GM23338 (cell line): ENCODE data around the gene ADAMTSL4. TPM values are rescaled to one million over a fixed set of nuclear protein-coding genes. Genes with fewer than 3 reads are reported as not detected.

ENCODE experiments used
- ATAC-seq: fragments of 200-7000 bp; cut with Tn5 transposase; 3 replicates; pipeline ENCODE4 v1.9.1; 2020
- DNase-seq: peaks from one replicate; pipeline ENCODE4 v3.0.0-alpha.2; 2015; ENCODE audit warnings: low spot score
- H2AFZ ChIP-seq: fragments of 200-600 bp; sonication (generic); 2 replicates; pipeline ENCODE4 v1.8.0; 2016; ENCODE audit warnings: antibody characterized with exemption, mild to moderate bottlenecking, moderate library complexity
- H3F3A ChIP-seq: fragments of 200-600 bp; sonication (generic); replicated peaks from 2 replicates; pipeline ENCODE4 v1.8.0; 2017; ENCODE audit warnings: antibody characterized with exemption, mixed run types, low read depth
- H3K27ac ChIP-seq: fragments of 200-600 bp; sonication (generic); 2 replicates; pipeline ENCODE4 v1.6.1; 2016; ENCODE audit warnings: low read depth
- H3K27me3 ChIP-seq: fragments of 200-600 bp; sonication (generic); 2 replicates; pipeline ENCODE4 v1.8.0; 2016; ENCODE audit warnings: mild to moderate bottlenecking, mixed run types, moderate library complexity; ENCODE audit not compliant: insufficient read depth
- H3K36me3 ChIP-seq: fragments of 200-600 bp; sonication (generic); 2 replicates; pipeline ENCODE4 v1.8.0; 2016; ENCODE audit warnings: mild to moderate bottlenecking; ENCODE audit not compliant: insufficient read depth
- H3K4me1 ChIP-seq: fragments of 200-600 bp; sonication (generic); 2 replicates; pipeline ENCODE4 v1.8.0; 2016; ENCODE audit warnings: mild to moderate bottlenecking, moderate library complexity; ENCODE audit not compliant: insufficient read depth
- H3K4me2 ChIP-seq: fragments of 200-600 bp; sonication (generic); 2 replicates; pipeline ENCODE4 v1.7.1; 2017; ENCODE audit warnings: mixed run types
- H3K4me3 ChIP-seq: fragments of 200-600 bp; sonication (generic); 2 replicates; pipeline ENCODE4 v1.6.1; 2016; ENCODE audit warnings: mixed run types
- H3K79me2 ChIP-seq: fragments of 200-600 bp; sonication (generic); replicated peaks from 2 replicates; pipeline ENCODE4 v1.8.0; 2017; ENCODE audit warnings: mild to moderate bottlenecking; ENCODE audit not compliant: insufficient read depth
- H3K9me2 ChIP-seq: fragments of 200-600 bp; sonication (generic); 2 replicates; pipeline ENCODE4 v1.8.0; 2017; ENCODE audit not compliant: insufficient read depth
- H4K20me1 ChIP-seq: fragments of 200-600 bp; sonication (generic); replicated peaks from 2 replicates; pipeline ENCODE4 v1.8.0; 2017; ENCODE audit warnings: mild to moderate bottlenecking; ENCODE audit not compliant: insufficient read depth
- H3K27ac Mint-ChIP-seq: 2 replicates; pipeline ENCODE4 v1.8.0; 2020; ENCODE audit warnings: inconsistent platforms, mild to moderate bottlenecking, moderate library complexity, mixed read lengths
- H3K27me3 Mint-ChIP-seq: 3 replicates; pipeline ENCODE4 v1.8.0; 2022; ENCODE audit warnings: low read depth, mild to moderate bottlenecking, moderate library complexity, mixed read lengths, inconsistent platforms; ENCODE audit not compliant: insufficient read depth, poor library complexity
- H3K36me3 Mint-ChIP-seq: 3 replicates; pipeline ENCODE4 v1.8.0; 2021; ENCODE audit warnings: low read depth, mild to moderate bottlenecking, inconsistent platforms, moderate library complexity, mixed read lengths
- H3K4me1 Mint-ChIP-seq: 3 replicates; pipeline ENCODE4 v1.8.0; 2020; ENCODE audit warnings: mild to moderate bottlenecking, inconsistent platforms, mixed read lengths
- H3K4me3 Mint-ChIP-seq: 3 replicates; pipeline ENCODE4 v1.8.0; 2021; ENCODE audit warnings: moderate library complexity, mild to moderate bottlenecking, inconsistent platforms, mixed read lengths
- H3K9me3 Mint-ChIP-seq: 3 replicates; pipeline ENCODE4 v1.8.0; 2020; ENCODE audit warnings: moderate library complexity, mild to moderate bottlenecking, inconsistent platforms, mixed read lengths
- CREB1 ChIP-seq: fragments of 250-450 bp; sonication (Bioruptor Pico); IDR thresholded peaks from 2 replicates; pipeline ENCODE4 v1.5.0; 2020; ENCODE audit warnings: low read depth, mild to moderate bottlenecking, moderate library complexity
- CTCF ChIP-seq, 2 experiments: fragments of 200-600 bp in 1 of 2; sonication (generic) in 1 of 2; conservative IDR thresholded peaks; 2 replicates each; pipeline versions ENCODE4 v1.5.1 to v1.6.1; 2016 to 2017; ENCODE audit warnings: antibody characterized with exemption in 2 of 2, low read depth in 2 of 2, mild to moderate bottlenecking in 2 of 2, moderate library complexity in 1 of 2
- EZH2 ChIP-seq: fragments of 200-600 bp; sonication (generic); IDR thresholded peaks from one replicate; pipeline ENCODE4 v1.8.0; 2017; ENCODE audit warnings: antibody characterized with exemption, mild to moderate bottlenecking, low read depth; ENCODE audit not compliant: unreplicated experiment
- NANOG ChIP-seq: IDR thresholded peaks from 2 replicates; pipeline ENCODE4 v1.6.1; 2016; ENCODE audit warnings: antibody characterized with exemption, borderline replicate concordance
- REST ChIP-seq: IDR thresholded peaks from one replicate; pipeline ENCODE4 v1.6.1; 2018; ENCODE audit warnings: antibody characterized with exemption; ENCODE audit not compliant: unreplicated experiment
- ZNF114 ChIP-seq: fragments of 250-450 bp; sonication (Bioruptor Pico); IDR thresholded peaks from 2 replicates; pipeline ENCODE4 v1.5.0; 2020; ENCODE audit warnings: mild to moderate bottlenecking, moderate library complexity
- ZNF331 ChIP-seq: fragments of 250-450 bp; sonication (Bioruptor Pico); IDR thresholded peaks from 2 replicates; pipeline ENCODE4 v1.5.0; 2020; ENCODE audit warnings: low read depth, mild to moderate bottlenecking, moderate library complexity
- polyA plus RNA-seq: library from polyadenylated mRNA; unstranded; fragments of >200 nt; fragmentation: Nextera tagmentation; extraction: Ambion mirVana; gene quantifications from 2 replicates; pipeline ENCODE4 v1.2.1, GENCODE V29; 2016
- total RNA-seq: library from RNA; depleted of rRNA; stranded (reverse); fragments of >200 nt; shearing (Covaris generic); gene quantifications from 2 replicates; pipeline ENCODE4 v1.2.3, GENCODE V29; 2014

ADAMTSL4 gene
- total and polyA plus RNA-seq, 2 experiments from 2014 or later: 5.3 to 5.8 TPM

DNA sequence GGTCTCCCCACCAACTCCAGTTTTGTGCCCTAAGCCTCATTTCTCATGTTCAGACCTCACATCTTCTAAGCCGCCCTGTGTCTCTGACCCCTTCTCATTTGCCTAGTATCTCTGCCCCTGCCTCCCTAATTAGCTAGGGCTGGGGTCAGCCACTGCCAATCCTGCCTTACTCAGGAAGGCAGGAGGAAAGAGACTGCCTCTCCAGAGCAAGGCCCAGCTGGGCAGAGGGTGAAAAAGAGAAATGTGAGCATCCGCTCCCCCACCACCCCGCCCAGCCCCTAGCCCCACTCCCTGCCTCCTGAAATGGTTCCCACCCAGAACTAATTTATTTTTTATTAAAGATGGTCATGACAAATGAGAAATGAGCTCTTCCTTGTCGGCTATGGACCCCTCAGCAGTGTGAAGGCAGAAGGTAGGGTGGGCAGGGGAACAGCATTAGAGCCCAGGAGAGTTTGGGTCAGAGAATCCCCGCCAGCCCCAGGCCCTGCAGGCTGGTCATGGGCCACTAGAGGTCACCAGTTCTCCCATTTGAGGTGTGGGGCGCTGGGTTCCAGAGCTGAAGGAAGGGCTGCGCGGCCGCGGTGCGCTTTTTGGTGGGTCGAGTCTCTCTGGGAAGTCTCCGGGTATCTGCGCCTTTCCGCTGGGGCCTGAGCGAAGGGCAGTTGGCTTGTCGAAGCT is 11.5 kb downstream of the ADAMTSL4 start:
- H3F3A ChIP-seq: peaks cover 4% of the 10 kb centered on the region
- peaks cover 30% of the 10 kb centered on the region for H3K4me1 ChIP-seq
- Mint-ChIP-seq H3K27me3 (peaks cover 22% of the 10 kb centered on the region), H3K9me3 (no peaks in the 10 kb centered on the region), H3K4me1 (peaks cover 43% of the 10 kb centered on the region), H3K36me3 (no peaks in the 10 kb centered on the region), H3K27ac (peak overlapping the region; percentile 97), H3K4me3 (peak overlapping the region; percentile 86)
- DNase-seq (peak; percentile 97), ATAC-seq (peak; percentile 55)
- TF ChIP-seq CTCF (conservative IDR thresholded peaks at IDR 0.05; ENCODE audit: low read depth in 2 of 2): peak; percentile 84 to 92
- no peak for TF ChIP-seq REST
- H3K4me2 ChIP-seq: peak overlapping the region; percentile 97
- H3K9me2 ChIP-seq: no peaks in the 10 kb centered on the region
- H3K27me3 ChIP-seq: no peaks in the 10 kb centered on the region
- peaks cover 20% of the 10 kb centered on the region for H3K79me2 ChIP-seq
- no peaks in the 10 kb centered on the region for H4K20me1 ChIP-seq
- H3K36me3 ChIP-seq: no peaks in the 10 kb centered on the region
- peak overlapping the region; percentile 79 for H3K4me3 ChIP-seq
- no peak overlapping the region for H2AFZ ChIP-seq
- peak overlapping the region; percentile 100 for H3K27ac ChIP-seq

GRCh38 chr1:150561254-150561973 is 12.2 kb downstream of the ADAMTSL4 start:
- H3K4me3 ChIP-seq: peak overlapping the region; percentile 79
- no peaks in the 10 kb centered on the region for H3K9me3 Mint-ChIP-seq
- peaks cover 43% of the 10 kb centered on the region for H3K4me1 Mint-ChIP-seq
- H3K9me2 ChIP-seq: no peaks in the 10 kb centered on the region
- peaks cover 23% of the 10 kb centered on the region for H3K27me3 Mint-ChIP-seq
- peaks cover 4% of the 10 kb centered on the region for H3F3A ChIP-seq
- H3K27ac Mint-ChIP-seq: peak overlapping the region; percentile 97
- no peaks in the 10 kb centered on the region for H3K27me3 ChIP-seq
- peak overlapping the region; percentile 97 for H3K4me2 ChIP-seq
- H4K20me1 ChIP-seq: no peaks in the 10 kb centered on the region
- DNase-seq (peak; percentile 97), ATAC-seq (peak; percentile 76)
- peaks cover 32% of the 10 kb centered on the region for H3K4me1 ChIP-seq
- no peaks in the 10 kb centered on the region for H3K36me3 ChIP-seq
- no peak overlapping the region for H2AFZ ChIP-seq
- H3K4me3 Mint-ChIP-seq: peak overlapping the region; percentile 86
- H3K27ac ChIP-seq: peak overlapping the region; percentile 100
- peaks cover 27% of the 10 kb centered on the region for H3K79me2 ChIP-seq
- no peaks in the 10 kb centered on the region for H3K36me3 Mint-ChIP-seq
- TF ChIP-seq ZNF331 (CRISPR knock-in tag) (no peak), ZNF114 (no peak), REST (no peak), EZH2 (no peak), CREB1 (no peak), NANOG (no peak)
